Colonic mucosa (tissue), 4 donors: ENCODE measurements around the gene ABCF3. TPM values are rescaled to one million over a fixed set of nuclear protein-coding genes. Genes with fewer than 3 reads are reported as not detected.
A peak's percentile ranks its signal among the peaks of the same experiment; 100 is the strongest.
"Not testable (repeated sequence)": the region's sequence is repeated elsewhere in the genome, so short reads cannot be mapped to it uniquely, and the experiment has no call there.

Experiments used
- DNase-seq: peaks from one replicate; pipeline ENCODE4 v3.0.0-alpha.2; 2020
- H3K27ac ChIP-seq: fragments of 200-600 bp; one replicate; pipeline ENCODE4 v1.8.0; 2021
- H3K27me3 ChIP-seq: fragments of 200-600 bp; one replicate; pipeline ENCODE4 v1.8.0; 2021
- H3K36me3 ChIP-seq: fragments of 200-600 bp; one replicate; pipeline ENCODE4 v1.8.0; 2021
- H3K4me1 ChIP-seq: fragments of 200-600 bp; one replicate; pipeline ENCODE4 v1.8.0; 2021; ENCODE audit warnings: mild to moderate bottlenecking
- H3K4me3 ChIP-seq: fragments of 200-600 bp; one replicate; pipeline ENCODE4 v1.8.0; 2021
- H3K9ac ChIP-seq, 2 donors: one replicate each; pipeline ENCODE4 v1.7.0; 2013; ENCODE audit warnings: control low read depth in 2 of 2, low read depth in 2 of 2, low read length in 2 of 2
- H3K9me3 ChIP-seq: fragments of 200-600 bp; one replicate; pipeline ENCODE4 v1.8.0; 2021
- CTCF ChIP-seq: fragments of 200-600 bp; IDR thresholded peaks from one replicate; pipeline ENCODE4 v1.8.0; 2022; ENCODE audit warnings: antibody characterized with exemption, mild to moderate bottlenecking
- intact Hi-C: fragments of 100-400 bp; cut with DNase I; formaldehyde crosslinking; loops from one replicate; pipeline ENCODE4 v1.14.1; 2022
- total RNA-seq, 2 donors: library from RNA; stranded (reverse); fragmentation: NEBNext Ultra II Directional in 1 of 2; extraction: Animal tissue kit (Norgen Biotek cat#: 25700) in 1 of 2; gene quantifications; one replicate each; pipeline ENCODE4 v1.2.1, GENCODE V29; 2021
- donor health status: healthy.
- donor health status: DM: no; HTN: no; CAD: no.
- donor health status: DM: no; HTN: no; CAD: no.

ABCF3 gene
- total RNA-seq, 2 donors from 2014 or later = 54.6 to 82.4 TPM

GRCh38 chr3:184145111-184145524 lies 40.9 kb upstream of the ABCF3 start:
- Histone ChIP-seq H3K36me3 (peaks cover 14% of the 10 kb centered on the region), H3K4me3 (no peak overlapping the region), H3K27me3 (no peaks in the 10 kb centered on the region), H3K27ac (no peak overlapping the region), H3K9ac (no peak overlapping the region), H3K4me1 (no peaks in the 10 kb centered on the region), H3K9me3 (no peaks in the 10 kb centered on the region)
- TF ChIP-seq CTCF = peak; percentile 50
- DNase-seq = peak; percentile 69
- intact Hi-C loops = no loop called here

DNA sequence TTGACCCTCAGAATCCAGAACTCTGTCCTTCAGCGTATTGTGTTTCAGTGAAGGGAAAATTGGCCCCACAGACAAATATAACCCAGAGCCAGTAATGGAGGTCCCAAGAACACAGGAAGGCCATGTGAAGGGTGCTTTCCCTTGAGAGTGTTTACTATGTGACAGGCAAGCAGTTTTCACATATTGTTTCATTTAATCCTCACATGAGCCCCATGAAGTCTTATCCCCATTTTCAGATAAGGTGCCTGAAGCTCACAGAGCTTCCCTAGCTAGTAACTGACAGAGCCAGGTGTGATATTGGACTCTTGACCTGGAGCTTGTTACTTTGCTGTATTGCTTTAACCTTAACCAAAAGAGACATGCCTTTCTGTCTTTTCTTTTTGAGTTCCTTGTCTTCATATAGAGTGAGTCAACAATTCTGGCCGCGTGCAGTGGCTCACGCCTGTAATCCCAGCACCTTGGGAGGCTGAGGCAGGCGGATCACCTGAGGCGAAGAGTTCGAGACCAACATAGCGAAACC lies 40.2 kb upstream of the ABCF3 start:
- no peak overlapping the region for H3K9ac ChIP-seq
- DNase-seq = no peak
- H3K9me3 ChIP-seq = no peaks in the 10 kb centered on the region
- H3K4me1 ChIP-seq = no peaks in the 10 kb centered on the region
- peaks cover 11% of the 10 kb centered on the region for H3K36me3 ChIP-seq
- H3K27me3 ChIP-seq = no peaks in the 10 kb centered on the region
- no peak overlapping the region for H3K4me3 ChIP-seq
- H3K27ac ChIP-seq = no peak overlapping the region
- intact Hi-C loops = no loop called here
- no peak for TF ChIP-seq CTCF

DNA sequence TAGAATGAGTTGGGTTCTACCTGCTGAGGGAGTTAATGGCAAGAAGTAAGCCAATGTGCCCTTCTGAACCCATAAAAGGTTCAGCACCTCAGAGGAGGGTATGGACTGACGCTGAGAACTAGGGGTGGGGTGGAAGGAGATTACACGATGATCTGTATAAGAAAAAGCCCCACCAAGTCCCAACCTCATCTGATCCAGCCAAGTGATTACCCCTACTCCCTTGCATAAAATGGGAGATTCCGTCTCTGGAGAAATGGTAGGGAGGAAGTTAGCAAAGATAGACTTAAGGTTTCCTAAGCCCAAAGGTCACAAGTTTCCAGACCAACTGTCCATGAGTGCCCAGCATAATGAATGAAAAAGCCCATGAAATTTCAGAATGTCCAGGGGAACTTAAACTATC lies 37.9 kb upstream of the ABCF3 start:
- no peaks in the 10 kb centered on the region for H3K9me3 ChIP-seq
- H3K27ac ChIP-seq = no peak overlapping the region
- H3K27me3 ChIP-seq = no peaks in the 10 kb centered on the region
- H3K9ac ChIP-seq = no peak overlapping the region
- no peaks in the 10 kb centered on the region for H3K4me1 ChIP-seq
- no peak overlapping the region for H3K4me3 ChIP-seq
- H3K36me3 ChIP-seq = peaks cover 5% of the 10 kb centered on the region
- intact Hi-C loops = no loop called here
- no peak for DNase-seq
- no peak for TF ChIP-seq CTCF

- intact Hi-C loops = no loop called here
- Histone ChIP-seq H3K4me1 (no peaks in the 10 kb centered on the region), H3K27me3 (no peaks in the 10 kb centered on the region), H3K27ac (no peak overlapping the region), H3K9ac (no peak overlapping the region), H3K9me3 (no peaks in the 10 kb centered on the region), H3K4me3 (no peak overlapping the region), H3K36me3 (no peaks in the 10 kb centered on the region)
- no peak for TF ChIP-seq CTCF
- DNase-seq = no peak
Observed at GRCh38 chr3:184149123-184149522, 36.9 kb upstream of the ABCF3 start.

DNA sequence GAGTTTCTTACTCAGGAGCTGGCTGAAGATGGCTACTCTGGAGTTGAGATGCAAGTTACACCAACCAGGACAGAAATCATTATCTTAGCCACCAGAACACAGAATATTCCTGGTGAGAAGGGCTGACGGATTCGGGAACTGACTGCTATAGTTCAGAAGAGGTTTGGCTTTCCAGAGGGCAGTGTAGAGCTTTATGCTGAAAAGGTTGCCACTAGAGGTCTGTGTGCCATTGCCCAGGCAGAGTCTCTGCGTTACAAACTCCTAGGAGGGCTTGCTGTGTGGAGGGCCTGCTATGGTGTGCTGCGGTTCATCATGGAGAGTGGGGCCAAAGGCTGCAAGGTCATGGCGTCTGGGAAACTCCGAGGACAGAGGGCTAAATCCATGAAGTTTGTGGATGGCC lies 36.2 kb upstream of the ABCF3 start:
- not testable (repeated sequence) for H3K9me3 ChIP-seq, H3K27me3 ChIP-seq, H3K4me3 ChIP-seq, DNase-seq, H3K9ac ChIP-seq, H3K36me3 ChIP-seq, H3K4me1 ChIP-seq, H3K27ac ChIP-seq
- intact Hi-C loops = loop anchor here (10.0 kb wide), 1 partner anchor 255 kb away; no protein-coding TSS in a partner anchor

DNA sequence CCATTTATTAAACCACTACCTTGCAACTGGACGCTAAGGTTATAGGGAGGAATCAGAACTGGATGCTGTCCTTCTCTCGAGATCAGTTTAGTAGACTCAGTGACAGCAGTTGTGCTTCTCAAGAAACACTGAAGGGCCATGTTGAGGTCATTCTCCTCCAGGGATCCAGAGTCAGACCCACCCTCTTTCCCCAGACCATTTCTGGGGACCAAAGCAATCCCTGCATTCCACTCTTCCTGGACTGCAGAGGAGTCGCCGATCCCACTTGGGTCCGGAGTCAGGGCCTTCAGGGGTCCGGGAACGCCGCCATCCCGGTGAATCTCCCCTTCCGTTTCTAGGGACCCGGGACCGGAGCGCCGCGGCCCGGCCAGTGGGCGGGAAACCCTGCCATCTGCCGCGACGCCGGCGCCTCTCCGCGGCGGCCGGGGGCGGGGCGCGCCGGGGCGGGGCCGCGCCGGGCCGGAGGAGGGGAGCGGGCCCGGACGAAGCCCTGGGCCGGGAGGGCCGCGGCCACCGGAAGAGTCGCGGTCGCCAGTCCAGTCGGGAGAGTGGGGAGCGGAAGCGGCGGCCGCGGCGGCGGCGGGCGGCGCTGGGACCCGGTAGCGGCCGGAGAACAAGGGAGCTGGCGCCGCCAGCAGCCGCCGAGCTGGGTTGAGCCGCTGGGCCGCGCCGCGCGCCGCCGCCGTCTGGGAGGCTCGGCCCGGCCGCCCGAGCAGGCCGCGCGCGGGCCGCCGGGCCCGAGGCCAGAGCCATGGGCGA lies 30.9 kb upstream of the ABCF3 start, which contains the start of gene DVL3:
TSS of gene DVL3 (plus strand) at position 493 of the 759 bp plus-strand sequence. CDS start at position 752, 259 bp downstream.
- H3K4me3 ChIP-seq = peak within 1 kb of the TSS; percentile 88
- TF ChIP-seq CTCF = no peak
- H3K9ac ChIP-seq = peak within 1 kb of the TSS; percentile 90
- H3K36me3 ChIP-seq = no peaks in the 10 kb centered on the region
- peak; percentile 61 for DNase-seq
- H3K4me1 ChIP-seq = peaks cover 9% of the 10 kb centered on the region
- no peaks in the 10 kb centered on the region for H3K27me3 ChIP-seq
- no peaks in the 10 kb centered on the region for H3K9me3 ChIP-seq
- intact Hi-C loops = loop anchor here (10.0 kb wide), 1 partner anchor 260 kb away; no protein-coding TSS in a partner anchor
- H3K27ac ChIP-seq = peak within 1 kb of the TSS; percentile 88
